Inflammatory macrophage (primary cell): ENCODE data around the gene CISD3.

Experiments
- DNase-seq, 2 donors: peaks; one replicate each; pipeline ENCODE4 v3.0.0-alpha.2; 2020 to 2022

CISD3 gene

DNA sequence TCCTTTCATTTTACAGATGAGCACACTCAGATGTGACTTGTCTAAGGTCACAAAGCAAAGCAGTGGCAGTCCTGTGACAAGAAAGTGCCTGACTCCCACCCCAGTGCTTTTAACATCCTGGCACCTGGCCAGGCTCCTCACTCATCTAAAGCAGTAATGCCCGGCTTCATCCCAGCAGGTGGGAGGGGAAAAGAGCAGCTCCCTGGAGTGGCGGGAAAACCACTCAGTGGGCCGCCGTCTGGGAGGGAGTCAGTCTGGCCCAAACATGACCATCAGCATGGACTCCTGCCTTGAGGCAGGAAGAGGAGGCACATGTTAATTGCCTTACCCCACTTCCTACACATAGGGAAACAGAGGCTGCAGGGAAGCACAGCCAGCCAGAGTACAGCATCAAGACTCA lies 15.4 kb downstream of the CISD3 start:
- DNase-seq: no peak

GRCh38 chr17:38746004-38746848 lies 16.1 kb downstream of the CISD3 start:
- no peak for DNase-seq

GRCh38 chr17:38746849-38747462 lies 16.8 kb downstream of the CISD3 start:
- DNase-seq: no peak

DNA sequence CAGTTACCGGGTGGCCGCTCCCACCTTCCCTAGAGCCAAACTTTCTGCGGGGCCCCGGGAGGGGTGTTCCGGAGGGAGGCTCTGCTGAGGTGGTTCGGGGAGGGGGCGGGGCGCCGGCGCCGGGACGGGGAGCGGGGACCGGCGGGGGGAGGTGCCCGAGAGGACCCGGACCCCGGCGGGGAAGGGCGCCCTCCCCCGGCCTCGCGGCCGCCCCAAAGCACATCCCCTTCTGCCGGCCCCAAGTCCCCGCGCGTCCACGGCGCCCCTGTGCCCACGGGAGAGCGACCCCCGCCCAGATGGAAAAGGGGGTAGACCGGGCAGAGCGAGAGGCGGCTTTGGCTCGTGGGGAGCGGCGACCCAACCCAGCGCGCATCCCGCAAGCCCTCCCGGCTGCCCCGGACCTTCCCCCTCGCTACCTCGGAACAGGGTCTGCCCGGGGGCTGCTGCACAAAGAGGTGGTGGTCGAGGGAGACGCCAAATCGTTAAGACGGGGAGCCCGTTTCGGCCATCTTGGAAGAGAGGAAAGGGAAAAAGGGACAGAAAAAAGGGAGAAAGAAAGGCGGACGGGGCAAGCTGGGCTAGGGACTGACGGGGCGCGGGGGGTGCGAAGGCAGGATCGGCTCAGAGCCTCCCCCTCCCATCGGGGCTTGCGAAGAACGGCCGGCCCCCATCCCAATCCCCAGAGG lies 17.5 kb downstream of the CISD3 start:
- no peak for DNase-seq

DNA sequence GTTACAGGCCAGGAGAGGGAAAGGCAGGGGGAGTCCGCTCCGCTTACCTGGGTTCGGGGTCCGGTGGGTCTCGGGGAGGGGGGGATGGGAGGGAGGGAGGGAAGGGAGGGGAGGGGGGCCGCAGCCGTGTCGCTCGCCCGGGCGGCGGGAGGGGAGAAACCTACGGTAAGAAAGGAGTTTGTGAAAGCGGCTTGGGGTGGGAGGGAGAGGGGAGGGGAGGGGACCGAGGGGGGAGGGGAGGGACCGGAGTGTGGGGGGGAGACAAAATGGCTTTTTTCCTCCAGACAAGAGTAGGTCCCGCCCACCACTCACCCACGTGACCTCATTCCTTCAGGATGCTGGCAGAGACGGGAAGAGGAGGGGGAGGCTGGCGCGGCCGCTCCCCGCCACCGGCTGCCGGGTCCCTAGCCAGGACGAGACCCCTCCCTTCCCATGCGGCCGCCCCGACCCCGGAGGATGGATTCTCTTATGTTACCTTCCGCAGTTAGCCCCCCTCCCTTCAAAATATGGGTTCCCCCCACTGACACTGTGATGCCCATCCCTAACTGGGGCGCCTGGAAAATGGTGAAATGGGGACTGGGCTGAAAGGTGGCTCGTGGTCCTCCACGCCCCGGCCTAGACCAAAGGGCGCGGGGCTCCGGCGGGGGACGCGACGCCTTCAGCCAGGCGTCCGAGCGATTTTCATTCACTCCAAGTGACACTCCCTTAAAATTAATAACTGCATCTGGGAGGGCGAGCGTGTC lies 18.2 kb downstream of the CISD3 start, which contains the start of gene PCGF2:
Gene PCGF2 (minus strand): TSS at position 188 of the 743 bp plus-strand sequence. CDS start 7,934 bp downstream, outside the sequence.
- DNase-seq: no peak

DNA sequence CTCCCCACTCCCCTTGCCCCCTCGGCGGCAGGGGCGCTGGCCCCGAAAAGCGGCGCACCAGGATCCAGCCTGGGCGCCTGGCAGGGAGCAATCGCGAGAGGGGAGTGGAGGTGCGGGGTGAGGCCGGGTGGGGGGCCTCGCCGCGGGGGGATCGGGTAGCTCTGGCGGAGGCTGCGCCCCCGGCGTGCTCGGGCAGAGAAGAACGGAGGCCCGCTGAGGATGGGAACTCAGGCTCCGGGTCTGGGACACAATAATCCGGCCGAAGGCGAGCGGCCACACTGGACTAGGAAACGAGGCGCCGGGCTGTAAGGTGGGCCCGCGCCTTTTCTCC lies 18.7 kb downstream of the CISD3 start:
- DNase-seq: no peak

DNA sequence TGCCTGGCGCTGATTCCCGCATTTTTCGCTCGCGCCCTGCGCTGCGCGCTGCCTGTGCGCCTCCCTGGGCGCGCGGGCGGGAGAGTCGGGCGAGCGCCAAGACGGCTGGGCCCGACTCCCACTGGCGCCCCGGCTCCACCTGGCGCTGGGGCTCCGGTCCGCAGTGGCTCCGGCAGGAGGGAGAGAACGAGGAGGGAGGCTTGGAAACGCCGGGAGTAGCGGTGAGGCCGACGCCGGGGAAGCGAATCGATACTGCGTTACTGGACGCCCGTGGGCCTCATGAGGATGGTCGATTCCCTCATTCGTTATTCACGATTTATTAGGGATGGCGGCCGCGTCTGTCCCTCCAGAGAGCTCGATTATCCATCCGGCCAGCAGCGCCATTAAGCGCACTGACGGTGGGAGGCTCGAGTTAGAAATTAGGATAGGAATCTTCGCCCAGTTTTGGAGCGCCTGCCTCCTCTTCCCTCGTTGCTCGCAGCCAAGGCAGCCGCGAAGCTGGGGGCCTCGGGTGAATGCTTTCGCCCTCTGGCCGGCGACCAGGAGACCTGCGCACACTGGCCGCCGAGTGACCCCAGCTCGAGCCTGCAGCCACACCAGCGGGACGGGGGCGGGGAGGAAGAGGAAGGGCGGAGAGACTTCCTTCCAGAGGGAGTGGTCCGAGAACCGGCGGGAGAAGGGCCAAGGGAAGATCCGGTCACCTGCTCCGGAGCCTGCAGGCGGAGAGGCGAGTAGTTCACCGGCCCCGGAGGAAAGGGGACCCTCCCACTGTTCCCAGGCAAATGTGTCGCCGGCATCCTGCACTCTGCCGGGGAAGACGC lies 19.3 kb downstream of the CISD3 start:
- peak; percentile 83 for DNase-seq

GRCh38 chr17:38750044-38750311 lies 19.8 kb downstream of the CISD3 start:
- DNase-seq: no peak

- DNase-seq: peak in 1 of 2 donors; percentile 25
Measured at GRCh38 chr17:38750312-38751121, 20.4 kb downstream of the CISD3 start.

DNA sequence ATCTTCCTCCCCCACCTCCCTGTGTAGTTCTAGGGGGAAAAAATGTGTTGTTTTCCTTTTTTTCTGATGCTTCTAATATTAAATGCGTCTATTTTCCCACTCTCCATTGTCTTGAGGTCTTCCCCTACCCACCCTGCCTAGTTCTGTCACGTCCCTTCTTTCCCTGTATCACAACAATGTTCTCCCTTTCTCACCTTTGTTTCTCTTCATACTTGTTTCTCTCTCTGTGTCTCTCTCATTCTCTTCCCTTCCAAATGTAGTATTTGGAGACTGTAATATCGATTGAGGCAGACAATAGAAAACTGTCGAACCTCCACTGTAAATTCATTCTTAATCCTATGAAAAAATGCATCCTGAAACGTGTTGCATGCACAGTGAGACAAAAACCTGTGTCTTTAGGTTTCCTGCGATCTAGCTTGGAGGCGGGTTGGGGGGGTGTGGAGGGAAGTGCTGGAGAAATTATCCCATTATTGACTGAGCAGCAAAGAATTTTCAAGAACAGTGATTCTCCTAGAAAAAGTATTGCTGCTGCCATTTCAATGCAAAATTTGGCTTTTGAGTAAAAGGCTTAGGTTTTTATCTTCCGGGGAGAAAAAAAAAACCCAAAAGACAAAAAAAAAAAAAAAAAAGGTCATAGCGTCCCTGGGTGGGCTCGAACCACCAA lies 21.1 kb downstream of the CISD3 start:
- peak in 1 of 2 donors; percentile 25 for DNase-seq

- DNase-seq: peak; percentile 89 to 90
Measured at GRCh38 chr17:38751808-38752307, 21.7 kb downstream of the CISD3 start.

GRCh38 chr17:38752308-38753070 lies 22.3 kb downstream of the CISD3 start, which contains the start of gene PSMB3:
PSMB3 (plus strand) TSS chr17:38752741; CDS start chr17:38752827, 86 bp downstream.
- peak; percentile 100 for DNase-seq

GRCh38 chr17:38753071-38753506 lies 22.9 kb downstream of the CISD3 start:
- no peak for DNase-seq

- peak in 1 of 2 donors; percentile 14 for DNase-seq
Measured at GRCh38 chr17:38761612-38762011, 31.5 kb downstream of the CISD3 start.

DNA sequence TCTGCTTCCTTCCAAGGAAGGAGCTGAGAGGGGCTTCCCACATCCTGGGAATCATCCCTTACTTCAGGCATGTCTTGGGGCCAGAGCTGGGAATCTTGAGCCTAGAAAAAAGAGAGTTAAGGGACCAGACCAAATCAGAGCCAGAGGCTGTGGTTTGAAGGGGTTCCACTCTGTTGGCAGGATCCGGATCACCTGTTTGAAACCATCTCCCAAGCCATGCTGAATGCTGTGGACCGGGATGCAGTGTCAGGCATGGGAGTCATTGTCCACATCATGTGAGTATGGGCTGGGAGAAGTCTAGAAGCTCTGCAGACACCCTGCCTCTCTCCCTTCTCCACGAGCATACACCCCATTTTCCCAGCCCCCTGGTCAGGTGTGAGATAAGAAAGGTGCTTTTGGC lies 32.1 kb downstream of the CISD3 start:
- no peak for DNase-seq

DNA sequence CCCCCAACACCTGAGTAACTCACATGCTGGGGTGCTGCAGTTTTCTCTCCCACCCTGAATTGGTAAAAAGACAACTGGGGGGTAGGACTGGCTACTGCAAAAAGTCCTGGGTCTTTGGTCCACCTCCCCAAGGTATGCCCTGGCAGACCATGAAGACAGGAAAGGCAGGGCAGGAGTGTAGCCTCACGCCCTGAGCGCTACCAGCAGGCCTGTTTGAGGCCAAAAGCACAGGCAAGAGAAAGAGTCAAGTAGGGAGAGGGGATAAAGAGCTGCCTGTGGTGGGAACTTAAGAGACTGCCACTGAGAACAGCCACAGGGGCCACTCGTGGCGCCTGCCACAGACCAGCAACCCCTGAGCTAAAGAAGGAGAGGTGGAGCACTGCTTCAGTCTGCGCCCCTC lies 36.2 kb downstream of the CISD3 start:
- DNase-seq: no peak

- no peak for DNase-seq
Measured at GRCh38 chr17:38768417-38768816, 38.3 kb downstream of the CISD3 start.

DNA sequence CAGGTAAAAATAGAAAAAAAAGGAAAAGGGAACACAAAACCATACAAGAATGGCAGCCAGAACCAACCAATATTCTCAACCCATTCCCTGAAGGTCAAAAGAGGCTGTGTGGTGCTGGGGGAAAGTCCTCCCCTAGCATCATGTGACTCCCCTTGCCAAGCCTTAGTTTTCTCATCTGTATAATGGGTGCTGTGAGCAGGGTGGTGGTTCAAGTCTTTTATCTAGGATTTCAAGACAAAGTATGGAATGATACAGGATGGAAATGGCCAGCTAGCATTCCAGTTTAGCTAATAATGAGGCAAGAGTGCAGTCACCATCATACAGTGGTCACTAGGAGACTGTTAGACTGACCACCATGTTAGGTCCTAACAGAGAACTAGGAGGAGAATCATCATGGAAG lies 43.1 kb downstream of the CISD3 start:
- no peak for DNase-seq

- DNase-seq: no peak
Measured at GRCh38 chr17:38777641-38778250, 47.6 kb downstream of the CISD3 start.
